ENCODE data around the gene APBA3. TPM values are rescaled to one million over a fixed set of nuclear protein-coding genes. Genes with fewer than 3 reads are reported as not detected.
A peak's percentile ranks its signal among the peaks of the same experiment; 100 is the strongest.

APBA3 gene
- total and polyA plus RNA-seq, 2 donors from 2014 or later = 17.1 to 27.5 TPM

DNA sequence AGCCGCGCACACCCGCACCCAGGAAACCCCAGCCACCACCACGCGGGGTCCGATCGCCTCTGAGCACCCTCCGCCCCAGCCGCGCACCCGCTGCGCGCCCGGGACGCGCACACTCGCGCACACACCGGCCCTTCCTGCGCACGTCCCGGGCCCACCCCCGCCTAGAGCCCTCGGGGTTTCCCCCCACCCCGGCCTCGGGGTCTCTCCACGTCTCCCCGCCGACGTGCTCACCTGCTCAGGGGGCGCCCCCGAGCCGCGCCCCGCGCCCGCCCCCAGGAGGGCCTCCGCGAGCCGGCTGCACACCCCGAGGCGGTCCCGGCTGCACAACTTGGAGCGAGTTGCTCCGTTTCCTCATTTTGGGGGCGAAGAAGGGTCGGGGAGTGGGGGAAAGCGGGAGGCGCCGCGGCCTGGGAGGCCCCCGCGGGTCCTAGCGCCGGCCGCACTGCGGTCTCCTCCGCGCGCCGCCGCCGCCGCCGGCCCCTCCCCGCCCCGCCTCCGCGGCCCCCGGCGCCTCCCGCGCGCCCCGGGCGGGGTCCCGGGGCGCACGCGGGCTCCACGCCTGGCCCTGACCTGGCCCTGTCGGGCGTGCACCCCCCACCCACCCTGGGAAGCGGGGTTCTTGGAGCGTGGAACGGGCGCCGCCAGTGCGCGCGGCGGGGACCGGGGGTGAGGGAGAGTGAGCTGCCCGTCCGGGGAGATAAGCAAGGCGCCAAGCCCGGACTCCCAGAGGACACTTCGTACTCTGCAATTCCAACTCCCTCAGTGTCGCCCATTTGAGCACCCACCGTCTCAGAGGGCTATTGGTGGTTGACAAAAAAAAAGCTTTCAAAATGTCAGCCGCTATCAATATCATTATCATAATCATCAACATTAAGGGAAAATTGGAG is 24.7 kb upstream of the APBA3 start, which contains the start of gene MATK:
TSS of gene MATK (minus strand) at position 444 of the 887 bp plus-strand sequence. CDS start 1,246 bp downstream, outside the sequence.
- Histone ChIP-seq H3K36me3 (ENCODE audit: control insufficient read depth in 2 of 3, insufficient read depth in 3 of 3, low read length in 3 of 3) (no peaks in the 10 kb centered on the region), H3K9ac (ENCODE audit: low read length in 3 of 3) (no peak within 1 kb of the TSS), H3K4me3 (ENCODE audit: low read length in 3 of 3) (no peak within 1 kb of the TSS), H3K4me1 (ENCODE audit: control insufficient read depth in 2 of 3, insufficient read depth in 2 of 3, low read depth in 1 of 3, low read length in 3 of 3) (no peaks in the 10 kb centered on the region), H3K27me3 (ENCODE audit: control insufficient read depth, insufficient read depth, low read length) (peaks cover 2% of the 10 kb centered on the region), H3K9me3 (ENCODE audit: control insufficient read depth in 2 of 3, insufficient read depth in 1 of 3, low read length in 3 of 3) (peaks cover 0 to 13% (median 3%) of the 10 kb centered on the region in 3 donors), H3K27ac (ENCODE audit: low read depth in 2 of 2, low read length in 2 of 2) (no peak within 1 kb of the TSS)
- TF ChIP-seq, protein P1, sequence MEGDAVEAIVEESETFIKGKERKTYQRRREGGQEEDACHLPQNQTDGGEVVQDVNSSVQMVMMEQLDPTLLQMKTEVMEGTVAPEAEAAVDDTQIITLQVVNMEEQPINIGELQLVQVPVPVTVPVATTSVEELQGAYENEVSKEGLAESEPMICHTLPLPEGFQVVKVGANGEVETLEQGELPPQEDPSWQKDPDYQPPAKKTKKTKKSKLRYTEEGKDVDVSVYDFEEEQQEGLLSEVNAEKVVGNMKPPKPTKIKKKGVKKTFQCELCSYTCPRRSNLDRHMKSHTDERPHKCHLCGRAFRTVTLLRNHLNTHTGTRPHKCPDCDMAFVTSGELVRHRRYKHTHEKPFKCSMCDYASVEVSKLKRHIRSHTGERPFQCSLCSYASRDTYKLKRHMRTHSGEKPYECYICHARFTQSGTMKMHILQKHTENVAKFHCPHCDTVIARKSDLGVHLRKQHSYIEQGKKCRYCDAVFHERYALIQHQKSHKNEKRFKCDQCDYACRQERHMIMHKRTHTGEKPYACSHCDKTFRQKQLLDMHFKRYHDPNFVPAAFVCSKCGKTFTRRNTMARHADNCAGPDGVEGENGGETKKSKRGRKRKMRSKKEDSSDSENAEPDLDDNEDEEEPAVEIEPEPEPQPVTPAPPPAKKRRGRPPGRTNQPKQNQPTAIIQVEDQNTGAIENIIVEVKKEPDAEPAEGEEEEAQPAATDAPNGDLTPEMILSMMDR (IDR thresholded peaks at IDR 0.05; ENCODE audit: borderline replicate concordance, extremely low read depth, insufficient read depth) = no peak
- intact Hi-C loops (cut with DNase I) = no loop called here
- FAIRE-seq (no peak), DNase-seq (peak in 2 of 5 donors; percentile 15 to 50)

DNA sequence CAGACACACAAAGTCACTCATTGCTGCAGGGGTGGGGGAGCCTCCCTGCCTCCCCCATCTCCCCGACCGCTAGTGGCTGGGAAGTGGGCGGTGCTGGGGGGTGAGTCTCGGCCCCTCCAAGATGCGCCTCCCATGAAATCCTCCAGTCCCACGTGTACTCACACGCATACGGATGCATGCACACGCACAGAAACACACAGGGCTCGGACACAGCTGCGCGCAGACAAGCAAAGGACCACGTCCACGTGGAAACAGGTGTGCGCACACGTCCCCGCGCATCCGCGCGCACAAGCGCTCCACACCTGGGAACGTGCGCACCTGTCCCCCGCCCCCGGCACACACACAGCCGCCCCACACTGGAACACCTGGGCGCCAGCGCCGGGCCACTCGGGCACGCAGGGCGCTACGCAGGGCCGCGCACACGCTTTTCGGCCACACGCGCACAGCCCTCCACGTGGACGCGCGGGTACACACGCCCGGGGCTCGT is 24.0 kb upstream of the APBA3 start:
- no peaks in the 10 kb centered on the region for H3K4me1 ChIP-seq (ENCODE audit: control insufficient read depth in 2 of 3, insufficient read depth in 2 of 3, low read depth in 1 of 3, low read length in 3 of 3)
- DNase-seq (peak in 1 of 5 donors; percentile 59), FAIRE-seq (no peak)
- H3K36me3 ChIP-seq (ENCODE audit: control insufficient read depth in 2 of 3, insufficient read depth in 3 of 3, low read length in 3 of 3) = no peaks in the 10 kb centered on the region
- peaks cover 0 to 14% (median 3%) of the 10 kb centered on the region in 3 donors for H3K9me3 ChIP-seq (ENCODE audit: control insufficient read depth in 2 of 3, insufficient read depth in 1 of 3, low read length in 3 of 3)
- H3K27ac ChIP-seq (ENCODE audit: low read depth in 2 of 2, low read length in 2 of 2) = no peak overlapping the region
- peaks cover 2% of the 10 kb centered on the region for H3K27me3 ChIP-seq (ENCODE audit: control insufficient read depth, insufficient read depth, low read length)
- H3K9ac ChIP-seq (ENCODE audit: low read length in 3 of 3) = no peak overlapping the region
- intact Hi-C loops (cut with DNase I) = no loop called here
- TF ChIP-seq, protein P1 (IDR thresholded peaks at IDR 0.05; ENCODE audit: borderline replicate concordance, extremely low read depth, insufficient read depth) = no peak
- no peak overlapping the region for H3K4me3 ChIP-seq (ENCODE audit: low read length in 3 of 3)

DNA sequence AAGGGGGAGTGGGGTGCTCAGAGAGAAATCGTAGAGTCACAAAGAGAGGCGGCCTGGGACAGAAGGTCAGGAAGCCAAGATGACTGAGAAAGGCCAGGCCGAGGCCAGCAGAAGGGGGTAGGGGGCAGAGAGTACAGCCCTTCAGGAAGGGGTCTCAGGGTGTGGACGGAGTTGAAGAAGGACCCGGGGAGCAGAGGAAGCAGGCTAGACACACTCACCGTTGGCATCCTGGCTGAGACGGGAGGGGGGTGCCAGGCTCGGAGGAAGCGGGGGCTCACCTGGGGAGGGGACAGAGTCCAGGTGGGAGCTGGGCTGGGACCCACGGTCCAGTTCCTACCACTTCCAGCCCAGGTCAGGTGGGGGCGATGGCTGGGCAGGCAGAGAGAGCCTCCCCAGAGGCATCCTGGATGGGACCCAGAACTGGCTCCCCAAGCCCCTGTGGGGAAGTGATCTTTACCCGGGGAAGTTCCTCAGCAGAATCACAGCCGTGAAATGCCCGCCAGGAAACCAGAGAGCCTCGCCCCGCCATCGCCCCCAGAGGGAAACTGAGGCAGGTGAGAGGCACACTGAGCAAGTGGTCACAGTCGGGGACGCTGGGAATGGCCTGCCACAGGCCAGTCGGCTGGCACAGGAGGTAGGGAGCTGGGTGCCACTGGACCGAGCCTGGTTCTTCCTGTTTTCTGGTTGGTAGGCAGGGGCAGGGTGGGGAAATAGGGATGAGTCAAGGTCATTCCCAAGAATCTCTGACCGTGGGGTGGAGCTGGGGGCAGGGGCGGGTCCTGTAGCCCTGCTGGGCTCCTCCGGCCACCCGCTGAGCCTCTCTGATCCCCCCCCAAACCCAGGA is 23.3 kb upstream of the APBA3 start:
- Histone ChIP-seq H3K4me3 (ENCODE audit: low read length in 3 of 3) (no peak overlapping the region), H3K9me3 (ENCODE audit: control insufficient read depth in 2 of 3, insufficient read depth in 1 of 3, low read length in 3 of 3) (peaks cover 0 to 14% (median 3%) of the 10 kb centered on the region in 3 donors), H3K4me1 (ENCODE audit: control insufficient read depth in 2 of 3, insufficient read depth in 2 of 3, low read depth in 1 of 3, low read length in 3 of 3) (no peaks in the 10 kb centered on the region), H3K9ac (ENCODE audit: low read length in 3 of 3) (no peak overlapping the region), H3K36me3 (ENCODE audit: control insufficient read depth in 2 of 3, insufficient read depth in 3 of 3, low read length in 3 of 3) (no peaks in the 10 kb centered on the region), H3K27me3 (ENCODE audit: control insufficient read depth, insufficient read depth, low read length) (peaks cover 2% of the 10 kb centered on the region), H3K27ac (ENCODE audit: low read depth in 2 of 2, low read length in 2 of 2) (no peak overlapping the region)
- TF ChIP-seq, protein P1 (IDR thresholded peaks at IDR 0.05; ENCODE audit: borderline replicate concordance, extremely low read depth, insufficient read depth) = no peak
- no peak for FAIRE-seq
- intact Hi-C loops (cut with DNase I) = no loop called here
- DNase-seq = peak in 1 of 5 donors; percentile 61
